Right lobe of liver (tissue), 4 donors: Measurements from ENCODE around the gene SHC2.

Source experiments
- CTCF ChIP-seq, 4 donors: fragments of 200-600 bp in 3 of 4; fragments of 450-650 bp in 1 of 4; IDR thresholded peaks; one replicate each; pipeline versions ENCODE4 v1.5.1 to v1.8.0; 2016 to 2022; ENCODE audit warnings: antibody characterized with exemption in 4 of 4, mild to moderate bottlenecking in 2 of 4
- POLR2A ChIP-seq: fragments of 450-650 bp; IDR thresholded peaks from one replicate; pipeline ENCODE4 v1.6.1; 2017; ENCODE audit warnings: antibody characterized with exemption, mild to moderate bottlenecking
- donor health status: DM: no; HTN: no; CAD: no.
- donor health status: DM: no; HTN: no; CAD: no.
- donor health status: DM: no; HTN: yes; CAD: no.

GRCh38 chr19:485077-485476, 24.2 kb upstream of the SHC2 start:
- TF ChIP-seq CTCF (IDR thresholded peaks at IDR 0.05) (no peak), POLR2A (no peak)
